NB4 (cell line): ENCODE results near the gene AATK.

Experiments used
- DNase-seq: peaks from one replicate; pipeline ENCODE4 v3.0.0; 2010; ENCODE audit warnings: low read depth
- H3K4me3 ChIP-seq: one replicate; pipeline ENCODE4 v1.5.1; 2011; ENCODE audit warnings: mild to moderate bottlenecking, low read depth, low read length, moderate library complexity
- CTCF ChIP-seq: IDR thresholded peaks from one replicate; pipeline ENCODE4 v1.5.1; 2012; ENCODE audit warnings: low read depth, low read length
- MAX ChIP-seq: IDR thresholded peaks from 2 replicates; pipeline ENCODE4 v1.6.1; 2011; ENCODE audit warnings: low read depth, low read length
- MYC ChIP-seq: IDR thresholded peaks from 2 replicates; pipeline ENCODE4 v1.6.1; 2011; ENCODE audit warnings: low read depth, low read length
- POLR2A ChIP-seq: IDR thresholded peaks from 2 replicates; pipeline ENCODE4 v1.6.1; 2011; ENCODE audit warnings: mild to moderate bottlenecking; ENCODE audit not compliant: insufficient read length; ENCODE audit errors: extremely low read depth

Gene AATK

GRCh38 chr17:81123052-81124048 lies 42.7 kb downstream of the AATK start:
- TF ChIP-seq POLR2A (no peak), MYC (no peak), CTCF (no peak), MAX (no peak)
- H3K4me3 ChIP-seq, result no peak overlapping the region
- no peak for DNase-seq

GRCh38 chr17:81121841-81122733 lies 43.9 kb downstream of the AATK start:
- no peak overlapping the region for H3K4me3 ChIP-seq
- TF ChIP-seq CTCF, result no peak
- no peak for TF ChIP-seq MYC
- TF ChIP-seq POLR2A, result no peak
- no peak for TF ChIP-seq MAX
- no peak for DNase-seq

GRCh38 chr17:81120695-81121621 lies 45.1 kb downstream of the AATK start:
- no peak overlapping the region for H3K4me3 ChIP-seq
- TF ChIP-seq MYC (no peak), CTCF (peak; percentile 14)
- DNase-seq, result no peak

GRCh38 chr17:81120149-81120484 lies 45.9 kb downstream of the AATK start:
- no peak overlapping the region for H3K4me3 ChIP-seq
- no peak for DNase-seq
- no peak for TF ChIP-seq MAX
- TF ChIP-seq POLR2A, result no peak
- no peak for TF ChIP-seq CTCF
- TF ChIP-seq MYC, result no peak

- no peak overlapping the region for H3K4me3 ChIP-seq
- DNase-seq, result peak; percentile 58
- TF ChIP-seq POLR2A (no peak), CTCF (no peak), MYC (no peak), MAX (no peak)
Measured at GRCh38 chr17:81119223-81120148, 46.5 kb downstream of the AATK start.
